HG02884 (cell line): Measurements from ENCODE around the gene RTKN2.
"Not testable (repeated sequence)": the region's sequence is repeated elsewhere in the genome, so short reads cannot be mapped to it uniquely, and the experiment has no call there.

ENCODE experiments used
- ATAC-seq: cut with Tn5 transposase; IDR thresholded peaks from one replicate; pipeline ENCODE4 v1.9.1; 2021; ENCODE audit warnings: mild to moderate bottlenecking, moderate library complexity; ENCODE audit not compliant: unreplicated experiment

The RTKN2 gene

DNA sequence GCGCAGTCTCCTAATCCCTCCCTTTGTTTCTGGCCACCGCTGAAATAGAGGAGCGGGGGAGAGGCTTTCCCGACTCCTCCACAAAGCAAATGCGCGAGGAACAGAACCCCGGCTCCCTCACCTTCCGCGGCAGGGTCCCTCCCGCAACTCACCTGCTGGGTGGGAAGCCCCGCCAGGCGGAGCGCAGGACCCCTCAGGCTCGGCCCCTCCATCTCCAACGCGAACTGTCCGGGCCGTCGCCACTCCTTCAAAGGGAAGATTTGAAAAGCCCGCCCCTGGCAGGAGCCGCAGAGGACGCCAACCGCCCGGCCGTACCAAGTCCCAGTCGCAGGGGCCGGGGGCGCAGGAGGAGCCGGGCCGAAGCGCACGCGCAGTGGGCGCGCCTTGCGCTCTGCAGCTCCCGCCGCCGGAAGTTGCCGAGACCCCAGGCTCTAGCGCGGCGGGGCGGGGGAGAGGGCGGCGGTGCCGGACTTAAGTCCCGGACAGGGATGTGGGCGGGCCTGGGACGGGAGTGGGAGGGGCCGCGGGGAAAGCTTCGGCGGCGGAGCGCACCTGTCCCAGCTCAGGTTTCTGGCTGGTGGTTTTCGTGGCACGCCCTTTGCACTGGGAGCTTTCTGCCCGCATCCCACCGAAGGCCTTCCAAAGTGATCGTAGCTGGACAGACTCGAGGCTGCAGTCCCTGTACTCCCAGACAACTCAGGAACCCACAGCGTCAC is at the start of gene RTKN2:
Gene RTKN2 (minus strand): TSS at position 446 of the 716 bp plus-strand sequence. CDS start 234 bp downstream, at position 212.
- peak; percentile 75 for ATAC-seq

DNA sequence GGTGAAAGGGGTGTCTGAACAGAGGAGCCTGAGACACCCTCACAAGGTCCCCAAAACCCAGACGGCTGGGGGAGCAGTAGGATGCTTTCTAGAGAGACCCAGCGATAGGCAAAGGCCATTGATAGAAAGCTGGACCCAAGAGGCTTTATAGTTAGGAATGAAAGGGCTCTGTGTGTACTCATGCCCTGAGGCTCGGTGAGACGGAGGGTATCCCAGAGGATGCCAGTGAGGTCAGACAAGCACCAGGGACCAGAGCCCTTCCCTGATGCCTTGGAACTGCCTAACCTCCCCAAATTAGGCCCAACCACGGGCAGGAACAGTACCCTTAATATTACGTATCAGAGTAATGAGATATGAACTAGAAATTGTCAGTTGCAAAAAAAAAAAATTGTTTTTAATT is 48.6 kb upstream of the RTKN2 start:
- ATAC-seq: no peak

DNA sequence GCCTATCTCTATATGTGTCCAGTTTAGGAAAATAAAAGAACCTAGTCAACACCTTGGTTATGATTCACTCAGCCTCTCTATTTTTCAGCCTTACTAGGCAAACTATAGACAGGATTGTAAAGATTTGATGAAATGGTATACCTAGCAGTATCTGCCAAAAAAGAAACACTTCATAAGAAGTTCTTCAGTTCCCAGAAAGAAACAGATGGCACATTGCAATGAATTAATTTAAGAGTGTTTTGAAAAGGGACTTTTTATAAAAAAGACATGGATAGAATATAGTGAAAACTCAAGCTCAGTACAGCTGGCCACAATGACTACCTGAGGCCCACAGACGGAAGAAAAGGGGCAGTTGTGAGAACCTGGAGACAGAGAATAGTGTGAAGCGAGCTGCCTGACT is 40.6 kb upstream of the RTKN2 start:
- no peak for ATAC-seq

- ATAC-seq: no peak
These were observed 39.5 kb upstream of the RTKN2 start for GRCh38 chr10:62308101-62308500.

DNA sequence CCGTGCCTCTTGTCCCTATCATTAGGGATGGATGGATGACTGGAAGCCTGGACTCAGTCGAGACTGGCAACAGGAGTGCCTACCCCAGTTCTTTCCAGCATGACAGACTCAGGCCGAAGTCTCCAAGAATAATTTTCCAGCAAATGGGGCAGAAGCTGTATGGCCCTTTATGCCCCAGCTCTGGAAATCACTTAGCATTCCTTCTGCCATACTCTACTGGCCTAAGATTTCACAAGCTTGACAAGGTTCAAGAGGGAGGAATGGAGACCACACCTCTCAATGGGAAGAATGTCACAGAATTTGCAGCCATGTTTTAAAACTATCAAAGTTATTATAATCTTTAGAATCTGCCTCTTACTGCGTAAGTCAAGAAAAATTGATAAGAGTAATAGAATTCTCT is 39.0 kb upstream of the RTKN2 start:
- no peak for ATAC-seq

GRCh38 chr10:62306663-62307062 is 38.0 kb upstream of the RTKN2 start:
- ATAC-seq: no peak

DNA sequence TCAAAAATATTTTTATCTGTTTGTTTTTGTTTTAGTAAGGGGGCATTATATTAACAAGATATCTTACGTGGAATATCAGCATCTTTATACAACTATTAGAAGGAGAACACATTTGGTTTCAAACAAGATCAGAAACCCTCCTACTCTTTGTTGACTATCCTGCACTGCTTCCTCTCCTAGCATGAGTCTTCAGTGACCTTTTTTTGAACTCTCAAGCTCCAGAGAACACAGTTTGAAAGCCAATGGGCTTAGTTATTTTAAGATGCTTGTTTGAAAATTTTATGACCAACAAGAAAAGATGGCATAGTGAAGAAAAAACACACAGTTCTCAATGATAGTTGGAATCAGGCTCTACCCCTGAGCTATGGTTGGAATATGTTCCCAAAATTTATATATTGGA is 37.2 kb upstream of the RTKN2 start:
- ATAC-seq: no peak

GRCh38 chr10:62303922-62304321 is 35.3 kb upstream of the RTKN2 start:
- ATAC-seq: no peak

- ATAC-seq: no peak
These were observed 34.1 kb upstream of the RTKN2 start for GRCh38 chr10:62302760-62303159.

- no peak for ATAC-seq
These were observed 29.2 kb upstream of the RTKN2 start for GRCh38 chr10:62297857-62298256.

DNA sequence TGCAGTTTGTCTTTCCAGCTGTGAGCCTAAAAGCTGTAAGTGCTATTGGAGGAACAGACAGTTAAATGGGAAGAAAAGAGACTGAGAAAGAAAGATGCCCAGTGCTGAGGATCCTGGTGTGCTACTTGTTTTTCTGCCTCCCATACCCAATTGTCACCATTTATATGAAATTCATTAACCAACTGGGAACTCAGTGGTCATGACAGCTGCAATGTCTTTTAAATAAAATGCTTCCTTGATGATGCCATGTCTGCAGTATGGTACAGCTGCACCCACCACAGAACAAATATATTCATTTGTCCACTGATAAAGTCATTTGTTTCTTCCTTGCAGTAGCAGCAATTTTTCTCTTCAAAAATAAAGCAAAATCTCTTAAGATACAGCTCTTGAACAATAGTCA is 15.6 kb upstream of the RTKN2 start:
- no peak for ATAC-seq

DNA sequence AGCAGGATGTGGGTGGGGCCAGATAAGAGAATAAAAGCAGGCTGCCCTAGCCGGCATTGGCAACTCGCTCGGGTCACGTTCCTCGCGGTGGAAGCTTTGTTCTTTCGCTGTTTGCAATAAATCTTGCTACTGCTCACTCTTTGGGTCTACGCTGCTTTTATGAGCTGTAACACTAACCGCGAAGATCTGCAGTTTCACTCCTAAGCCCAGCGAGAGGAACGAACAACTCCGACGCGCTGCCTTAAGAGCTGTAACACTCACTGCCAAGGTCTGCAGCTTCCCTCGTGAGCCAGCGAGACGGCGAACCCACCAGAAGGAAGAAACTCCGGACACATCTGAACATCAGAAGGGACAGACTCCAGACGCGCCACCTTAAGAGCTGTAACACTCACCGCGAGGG is 12.7 kb upstream of the RTKN2 start:
- ATAC-seq: not testable (repeated sequence)

DNA sequence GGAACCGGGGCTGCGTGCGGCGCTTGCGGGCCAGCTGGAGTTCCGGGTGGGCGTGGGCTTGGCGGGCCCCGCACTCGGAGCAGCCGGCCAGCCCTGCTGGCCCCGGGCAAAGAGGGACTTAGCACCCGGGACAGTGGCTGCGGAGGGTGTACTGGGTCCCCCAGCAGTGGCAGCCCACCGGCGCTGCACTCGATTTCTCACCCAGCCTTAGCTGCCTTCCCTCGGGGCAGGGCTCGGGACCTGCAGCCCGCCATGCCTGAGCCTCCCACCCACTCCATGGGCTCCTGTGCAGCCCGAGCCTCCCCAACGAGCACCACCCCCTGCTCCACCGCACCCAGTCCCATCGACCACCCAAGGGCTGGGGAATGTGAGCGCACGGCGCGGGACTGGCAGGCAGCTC is 11.7 kb upstream of the RTKN2 start:
- not testable (repeated sequence) for ATAC-seq

GRCh38 chr10:62278441-62278910 is 9.8 kb upstream of the RTKN2 start:
- no peak for ATAC-seq

- ATAC-seq: no peak
These were observed 9.3 kb upstream of the RTKN2 start for GRCh38 chr10:62277971-62278370.

- no peak for ATAC-seq
These were observed 1.4 kb upstream of the RTKN2 start for GRCh38 chr10:62270020-62270419.

GRCh38 chr10:62268027-62268398 is 631 bp downstream of the RTKN2 start:
- ATAC-seq: peak; percentile 10

- no peak for ATAC-seq
These were observed 2.0 kb downstream of the RTKN2 start for GRCh38 chr10:62266611-62267010.

DNA sequence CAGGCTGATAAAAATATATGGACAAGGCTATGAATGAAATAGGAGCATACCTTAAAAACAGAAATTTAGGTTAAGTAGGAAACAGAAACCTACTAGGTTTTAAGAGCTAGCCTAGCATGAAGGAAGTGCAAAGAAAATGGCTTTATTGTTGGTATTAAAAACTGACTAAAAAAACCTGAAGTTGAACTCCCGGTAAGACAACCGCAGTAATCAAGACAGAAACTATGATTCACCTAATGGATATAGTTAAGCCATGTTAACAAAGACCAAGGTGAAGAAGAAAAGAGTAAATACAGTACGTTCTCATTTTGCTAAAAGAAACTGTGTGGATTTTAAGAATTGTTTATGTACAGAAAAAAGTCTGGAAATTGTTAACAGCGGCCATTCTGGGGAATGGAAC is 2.5 kb downstream of the RTKN2 start:
- no peak for ATAC-seq

DNA sequence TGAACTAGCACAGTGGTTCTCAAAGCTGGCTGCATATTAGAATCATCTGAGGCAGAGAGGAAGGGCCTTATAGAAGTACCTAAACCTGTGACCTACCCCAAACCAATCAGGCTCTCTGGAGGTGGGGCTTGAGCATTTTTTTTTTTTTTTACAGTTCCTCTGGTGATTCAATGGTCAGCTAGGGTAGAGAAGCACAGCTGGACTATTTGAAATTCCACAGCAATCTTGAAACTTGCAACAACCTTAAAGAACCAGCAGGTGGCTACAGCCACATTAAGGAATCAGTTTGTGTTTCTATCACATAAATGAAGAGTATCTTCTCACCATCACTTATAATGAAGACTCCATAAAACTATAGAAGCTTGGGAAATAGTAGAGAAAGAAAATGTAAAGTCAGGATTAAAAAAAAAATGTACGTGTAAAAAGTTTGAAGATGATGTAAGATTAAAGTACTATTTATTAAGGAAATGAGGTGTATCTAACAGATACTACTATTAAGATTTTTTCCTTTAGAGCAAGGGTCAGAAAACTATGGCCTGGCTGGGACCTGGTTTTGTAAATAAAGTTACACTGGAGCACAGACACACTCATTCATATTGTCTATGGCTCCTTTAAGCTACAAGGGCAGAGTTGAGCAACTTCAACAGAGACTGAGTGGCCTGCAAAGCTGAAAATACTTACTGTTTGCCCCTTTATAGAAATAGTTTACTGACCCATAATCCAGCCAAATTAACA is 3.8 kb downstream of the RTKN2 start:
- peak; percentile 39 for ATAC-seq

DNA sequence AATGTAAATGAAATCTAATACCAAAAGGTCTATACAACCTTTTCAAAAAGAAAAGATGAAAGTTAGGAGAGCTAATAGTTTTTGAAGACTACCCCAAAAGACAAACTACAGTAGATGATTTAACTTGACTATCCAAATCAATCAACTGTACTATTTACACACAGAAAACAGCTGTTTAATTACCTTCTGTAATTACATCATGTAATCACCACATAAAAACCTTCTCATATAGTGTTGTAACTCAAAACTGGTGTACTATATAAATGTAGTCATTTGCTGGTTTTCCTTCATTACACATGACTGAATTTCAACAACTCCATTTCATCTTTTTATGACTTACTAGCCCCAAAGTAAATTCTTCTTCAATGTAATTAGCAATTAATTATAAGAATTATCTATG is 4.5 kb downstream of the RTKN2 start:
- no peak for ATAC-seq

DNA sequence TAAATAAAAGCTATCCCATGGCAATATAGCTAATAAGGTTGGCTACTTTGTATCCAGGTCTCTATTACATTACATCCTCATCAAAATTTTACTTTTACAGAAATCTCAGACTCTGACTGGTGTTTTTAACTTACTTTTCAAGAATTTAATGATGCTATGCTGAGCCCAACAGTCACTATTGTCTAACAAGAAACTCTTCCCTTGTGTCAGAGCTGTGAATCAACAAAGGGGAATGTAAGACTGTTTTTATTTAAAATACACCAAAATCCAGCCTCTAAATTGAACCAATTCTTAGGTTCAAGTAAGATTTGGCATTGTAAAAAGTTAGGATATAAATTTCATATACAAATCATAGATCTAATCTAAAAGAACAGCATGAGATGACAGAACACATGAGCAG is 7.0 kb downstream of the RTKN2 start:
- no peak for ATAC-seq
